Loucy (cell line): ENCODE measurements around the gene IL17RE.

Source experiments
- H2AFZ ChIP-seq: fragments of 200-600 bp; sonication (generic); 2 replicates; pipeline ENCODE4 v1.6.0; 2016; ENCODE audit warnings: antibody characterized with exemption, mild to moderate bottlenecking, low read length, moderate library complexity
- H3F3A ChIP-seq: fragments of 200-600 bp; 2 replicates; pipeline ENCODE4 v1.6.0; 2016; ENCODE audit warnings: antibody characterized with exemption, low read depth, mild to moderate bottlenecking
- H3K27me3 ChIP-seq: fragments of 200-600 bp; sonication (generic); 2 replicates; pipeline ENCODE4 v1.6.1; 2014; ENCODE audit warnings: low read length, mild to moderate bottlenecking; ENCODE audit not compliant: insufficient read depth, poor library complexity, severe bottlenecking
- H3K36me3 ChIP-seq: fragments of 200-600 bp; sonication (generic); 2 replicates; pipeline ENCODE4 v1.6.1; 2016; ENCODE audit warnings: low read length; ENCODE audit not compliant: insufficient read depth
- H3K4me1 ChIP-seq: fragments of 200-600 bp; sonication (generic); 2 replicates; pipeline ENCODE4 v1.5.1; 2014; ENCODE audit warnings: low read length, mild to moderate bottlenecking; ENCODE audit not compliant: insufficient read depth, poor library complexity, severe bottlenecking
- H3K4me2 ChIP-seq: fragments of 200-600 bp; sonication (generic); 2 replicates; pipeline ENCODE4 v1.6.0; 2014; ENCODE audit warnings: antibody characterized with exemption, low read length, low read depth, mild to moderate bottlenecking; ENCODE audit not compliant: poor library complexity, severe bottlenecking
- H3K4me3 ChIP-seq: fragments of 200-600 bp; sonication (generic); 2 replicates; pipeline ENCODE4 v1.5.1; 2014; ENCODE audit warnings: low read length, mild to moderate bottlenecking, mixed read lengths; ENCODE audit not compliant: poor library complexity, severe bottlenecking
- H3K79me2 ChIP-seq: fragments of 200-600 bp; sonication (generic); 2 replicates; pipeline ENCODE4 v1.6.1; 2014; ENCODE audit warnings: low read length; ENCODE audit not compliant: insufficient read depth
- H3K9ac ChIP-seq: fragments of 200-600 bp; sonication (generic); 2 replicates; pipeline ENCODE4 v1.6.0; 2014; ENCODE audit warnings: mild to moderate bottlenecking, low read depth, low read length, moderate library complexity; ENCODE audit not compliant: poor library complexity, severe bottlenecking
- H3K9me2 ChIP-seq: fragments of 200-600 bp; sonication (generic); replicated peaks from 2 replicates; pipeline ENCODE4 v1.6.1; 2016; ENCODE audit warnings: low read depth, low read length, mixed read lengths
- H3K9me3 ChIP-seq: fragments of 200-600 bp; sonication (generic); 2 replicates; pipeline ENCODE4 v1.6.1; 2014; ENCODE audit warnings: mild to moderate bottlenecking, antibody characterized with exemption, low read length, low read depth; ENCODE audit not compliant: insufficient read depth
- H4K20me1 ChIP-seq: fragments of 200-600 bp; sonication (generic); 2 replicates; pipeline ENCODE4 v1.6.0; 2014; ENCODE audit warnings: antibody characterized with exemption, low read length, mild to moderate bottlenecking; ENCODE audit not compliant: insufficient read depth, poor library complexity, severe bottlenecking
- CTCF ChIP-seq: fragments of 200-600 bp; sonication (generic); conservative IDR thresholded peaks from 2 replicates; pipeline ENCODE4 v1.5.1; 2014; ENCODE audit warnings: mild to moderate bottlenecking, antibody characterized with exemption, low read length
- EZH2phosphoT487 ChIP-seq: fragments of 200-600 bp; IDR thresholded peaks from 2 replicates; pipeline ENCODE4 v1.6.1; 2018; ENCODE audit warnings: antibody characterized with exemption, mild to moderate bottlenecking, moderate library complexity, borderline replicate concordance

IL17RE gene

DNA sequence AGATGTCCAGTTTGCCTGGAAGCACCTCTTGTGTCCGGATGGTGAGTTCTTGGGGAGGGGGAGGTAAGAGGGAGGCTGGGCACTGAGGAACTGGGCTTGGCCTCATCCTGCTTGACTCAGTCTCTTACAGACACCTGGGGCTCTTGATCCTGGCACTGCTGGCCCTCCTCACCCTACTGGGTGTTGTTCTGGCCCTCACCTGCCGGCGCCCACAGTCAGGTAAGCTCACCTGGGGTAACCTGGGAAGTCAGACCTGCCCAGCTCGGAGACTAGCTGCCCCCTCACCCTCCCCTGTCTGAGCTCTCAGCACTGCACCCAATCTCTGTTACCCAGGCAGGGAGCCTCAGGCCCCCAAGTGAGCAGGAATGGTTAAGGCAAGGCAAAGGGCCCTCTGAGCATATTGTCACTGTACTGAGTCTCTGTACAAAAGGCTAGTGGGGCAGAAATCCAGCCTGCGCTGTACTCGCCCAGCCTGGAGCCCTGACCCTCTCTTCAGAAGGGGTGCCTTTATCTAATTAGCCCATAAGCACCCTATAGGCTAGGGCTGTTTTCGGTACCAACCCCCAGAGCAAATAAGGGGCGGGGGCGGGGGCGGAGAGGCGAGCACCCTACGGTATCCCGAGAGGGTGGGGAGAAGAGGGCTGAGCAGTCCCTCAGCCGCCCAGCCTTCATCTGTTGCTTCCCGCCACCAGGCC, 12.1 kb downstream of the IL17RE start:
- TF ChIP-seq CTCF (no peak), EZH2phosphoT487 (no peak)
- peaks cover 22% of the 10 kb centered on the region; the same call in 1 of the 2 replicates for H3K36me3 ChIP-seq
- no peak overlapping the region for H3K4me3 ChIP-seq
- H3K9me2 ChIP-seq, result no peaks in the 10 kb centered on the region
- no peaks in the 10 kb centered on the region for H3K79me2 ChIP-seq
- no peaks in the 10 kb centered on the region for H3K9me3 ChIP-seq
- no peaks in the 10 kb centered on the region for H3K27me3 ChIP-seq
- H3K4me2 ChIP-seq, result no peak overlapping the region
- H3F3A ChIP-seq, result no peaks in the 10 kb centered on the region
- no peak overlapping the region for H2AFZ ChIP-seq
- no peak overlapping the region for H3K9ac ChIP-seq
- no peaks in the 10 kb centered on the region for H4K20me1 ChIP-seq
- H3K4me1 ChIP-seq, result peaks cover 11% of the 10 kb centered on the region

GRCh38 chr3:9915254-9916141, 12.8 kb downstream of the IL17RE start:
- Histone ChIP-seq H3K27me3 (no peaks in the 10 kb centered on the region), H2AFZ (no peak overlapping the region), H3K9ac (no peak overlapping the region), H3K9me2 (no peaks in the 10 kb centered on the region), H3K36me3 (peaks cover 22% of the 10 kb centered on the region; the same call in 1 of the 2 replicates), H4K20me1 (no peaks in the 10 kb centered on the region), H3K79me2 (no peaks in the 10 kb centered on the region), H3K4me3 (no peak overlapping the region), H3F3A (no peaks in the 10 kb centered on the region), H3K4me2 (no peak overlapping the region), H3K4me1 (peaks cover 11% of the 10 kb centered on the region), H3K9me3 (no peaks in the 10 kb centered on the region)
- no peak for TF ChIP-seq CTCF

- H2AFZ ChIP-seq, result no peak overlapping the region
- H3K36me3 ChIP-seq, result peaks cover 13% of the 10 kb centered on the region; the same call in 1 of the 2 replicates
- no peaks in the 10 kb centered on the region for H3K9me3 ChIP-seq
- no peaks in the 10 kb centered on the region for H3K9me2 ChIP-seq
- TF ChIP-seq EZH2phosphoT487, result no peak
- H3F3A ChIP-seq, result no peaks in the 10 kb centered on the region
- no peaks in the 10 kb centered on the region for H4K20me1 ChIP-seq
- no peaks in the 10 kb centered on the region for H3K27me3 ChIP-seq
- H3K79me2 ChIP-seq, result no peaks in the 10 kb centered on the region
- H3K4me1 ChIP-seq, result peaks cover 11% of the 10 kb centered on the region
- no peak overlapping the region for H3K4me2 ChIP-seq
- H3K4me3 ChIP-seq, result no peak overlapping the region
- H3K9ac ChIP-seq, result no peak overlapping the region
Observed at GRCh38 chr3:9916346-9916733, 13.7 kb downstream of the IL17RE start.
